HG03025 (cell line): ENCODE results near the gene VSIG10L2.
"Not testable (repeated sequence)": the region's sequence is repeated elsewhere in the genome, so short reads cannot be mapped to it uniquely, and the experiment has no call there.

ENCODE experiments used
- ATAC-seq: cut with Tn5 transposase; IDR thresholded peaks from one replicate; pipeline ENCODE4 v1.9.1; 2021; ENCODE audit warnings: mild to moderate bottlenecking, moderate library complexity; ENCODE audit not compliant: unreplicated experiment, low FRiP score

The VSIG10L2 gene

GRCh38 chr11:125945797-125946520, at the start of gene VSIG10L2:
TSS of gene VSIG10L2 (plus strand) at chr11:125946044. CDS start at chr11:125946056, 12 bp downstream.
- no peak for ATAC-seq

- ATAC-seq, result no peak
Measured at GRCh38 chr11:125901872-125902271, 44.0 kb upstream of the VSIG10L2 start.

- no peak for ATAC-seq
Measured at GRCh38 chr11:125902277-125902926, 43.4 kb upstream of the VSIG10L2 start.

- ATAC-seq, result peak; percentile 85
Measured at GRCh38 chr11:125902927-125903710, 42.7 kb upstream of the VSIG10L2 start, which contains the start of gene PUS3. TSS of gene PUS3 (minus strand) at chr11:125903206. CDS start at chr11:125896284, 6,922 bp downstream.

GRCh38 chr11:125903711-125904659, 41.9 kb upstream of the VSIG10L2 start, which contains the start of gene DDX25:
TSS of gene DDX25 (plus strand) at chr11:125904508. CDS start at chr11:125904518, 10 bp downstream.
- no peak for ATAC-seq

- ATAC-seq, result no peak
Measured at GRCh38 chr11:125904678-125905077, 41.2 kb upstream of the VSIG10L2 start.

- ATAC-seq, result no peak
Measured at GRCh38 chr11:125910226-125910849, 35.5 kb upstream of the VSIG10L2 start.

GRCh38 chr11:125914601-125915000, 31.2 kb upstream of the VSIG10L2 start:
- ATAC-seq, result not testable (repeated sequence)

- ATAC-seq, result no peak
Measured at GRCh38 chr11:125916683-125917347, 29.0 kb upstream of the VSIG10L2 start.

- no peak for ATAC-seq
Measured at GRCh38 chr11:125918140-125918840, 27.6 kb upstream of the VSIG10L2 start.

GRCh38 chr11:125921042-125921441, 24.8 kb upstream of the VSIG10L2 start:
- ATAC-seq, result no peak

- ATAC-seq, result no peak
Measured at GRCh38 chr11:125922156-125922555, 23.7 kb upstream of the VSIG10L2 start.

- no peak for ATAC-seq
Measured at GRCh38 chr11:125923012-125923579, 22.7 kb upstream of the VSIG10L2 start.

GRCh38 chr11:125923633-125924032, 22.2 kb upstream of the VSIG10L2 start:
- no peak for ATAC-seq

GRCh38 chr11:125924384-125925007, 21.3 kb upstream of the VSIG10L2 start:
- ATAC-seq, result no peak

- ATAC-seq, result no peak
Measured at GRCh38 chr11:125925247-125925740, 20.6 kb upstream of the VSIG10L2 start.

- no peak for ATAC-seq
Measured at GRCh38 chr11:125925804-125926203, 20.0 kb upstream of the VSIG10L2 start.
